Epithelial cell of esophagus (primary cell): ENCODE measurements around the gene SEH1L.
A peak's percentile ranks its signal among the peaks of the same experiment; 100 is the strongest.

ENCODE experiments used
- DNase-seq: peaks from one replicate; pipeline ENCODE4 v3.0.0; 2010; ENCODE audit warnings: low read depth
- H3K4me3 ChIP-seq: 2 replicates; pipeline ENCODE4 v1.5.1; 2011; ENCODE audit warnings: mild to moderate bottlenecking, low read length, control low read depth
- CTCF ChIP-seq: IDR thresholded peaks from 2 replicates; pipeline ENCODE4 v1.5.1; 2011; ENCODE audit warnings: low read depth, mild to moderate bottlenecking, low read length, control low read depth, inconsistent platforms; ENCODE audit not compliant: insufficient read depth; ENCODE audit errors: missing control alignments

SEH1L gene

DNA sequence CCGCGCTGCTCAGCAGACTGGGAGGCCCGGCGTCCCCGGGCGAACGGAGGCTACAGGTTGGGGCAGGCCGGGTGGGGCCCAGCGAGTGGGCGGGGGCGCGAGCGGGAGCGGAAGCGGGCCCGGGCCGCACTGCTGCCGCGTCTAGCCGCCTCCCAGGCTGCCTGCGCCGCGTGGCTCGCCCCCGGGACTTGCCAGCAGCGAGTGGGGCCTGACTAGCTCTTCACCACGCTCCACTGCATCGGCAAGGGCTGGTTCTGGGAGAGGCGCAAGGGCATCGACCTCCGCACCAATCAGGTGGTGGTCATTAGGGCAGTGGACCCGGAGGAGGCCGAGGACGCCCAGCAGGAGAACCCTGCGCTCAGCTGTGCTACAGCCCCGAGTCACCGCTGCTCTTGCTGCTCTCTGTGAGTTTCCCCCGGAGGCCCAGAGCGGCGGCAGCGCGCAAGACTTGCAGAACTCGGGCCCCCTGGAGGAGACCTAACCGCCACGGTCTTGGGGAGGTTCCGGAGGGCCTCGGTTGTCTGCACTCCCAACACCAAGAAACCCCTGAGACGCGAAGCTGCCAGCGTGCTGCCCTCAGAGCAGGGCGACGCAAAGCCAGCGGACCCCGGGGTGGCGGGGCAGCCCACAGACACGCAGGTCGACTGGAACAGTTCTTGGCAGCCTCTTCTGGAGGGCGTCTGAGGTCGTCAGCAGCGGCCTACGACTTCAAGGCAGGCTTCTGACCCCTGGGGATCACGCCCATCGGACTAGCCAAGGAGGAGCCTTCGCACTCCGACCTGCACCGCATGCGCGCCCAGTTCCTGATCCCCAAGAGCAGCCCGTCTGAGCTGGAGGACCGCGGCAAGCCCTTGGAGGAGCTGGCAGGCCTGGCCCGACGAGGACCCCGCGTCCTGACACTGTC lies 36.5 kb upstream of the SEH1L start:
- peak; percentile 57 for DNase-seq
- no peak for TF ChIP-seq CTCF
- peak overlapping the region; percentile 21 for H3K4me3 ChIP-seq

- TF ChIP-seq CTCF: no peak
- no peak overlapping the region for H3K4me3 ChIP-seq
Observed at GRCh38 chr18:12911929-12912703, 35.7 kb upstream of the SEH1L start.

GRCh38 chr18:12921178-12921577 lies 26.6 kb upstream of the SEH1L start:
- no peak overlapping the region for H3K4me3 ChIP-seq
- DNase-seq: no peak
- TF ChIP-seq CTCF: no peak

More at GRCh38 chr18:12911929-12912703, 35.7 kb upstream of the SEH1L start:
- no peak for DNase-seq

GRCh38 chr18:12922266-12922665 lies 25.5 kb upstream of the SEH1L start:
- H3K4me3 ChIP-seq: no peak overlapping the region
- DNase-seq: no peak
- no peak for TF ChIP-seq CTCF

- no peak overlapping the region for H3K4me3 ChIP-seq
- no peak for DNase-seq
- no peak for TF ChIP-seq CTCF
Observed at GRCh38 chr18:12924616-12925015, 23.2 kb upstream of the SEH1L start.

GRCh38 chr18:12928206-12928605 lies 19.6 kb upstream of the SEH1L start:
- TF ChIP-seq CTCF: no peak

More at GRCh38 chr18:12928206-12928605, 19.6 kb upstream of the SEH1L start:
- no peak overlapping the region for H3K4me3 ChIP-seq
- DNase-seq: no peak
